NCI-H82 (cell line): ENCODE measurements around the gene MRPL37.
"Not testable (repeated sequence)": the region's sequence is repeated elsewhere in the genome, so short reads cannot be mapped to it uniquely, and the experiment has no call there.

Source experiments
- DNase-seq: peaks from one replicate; lab custom pipeline; 2025; lab: John Stamatoyannopoulos, UW

Gene MRPL37

GRCh38 chr1:54199765-54200518 is at the start of gene MRPL37, which contains the start of gene CYB5RL:
MRPL37 (plus strand) TSS chr1:54200167; CDS start chr1:54200244, 77 bp downstream.
CYB5RL (minus strand) TSS chr1:54200030; CDS start chr1:54195616, 4,414 bp downstream.
- DNase-seq = peak; percentile 100

DNA sequence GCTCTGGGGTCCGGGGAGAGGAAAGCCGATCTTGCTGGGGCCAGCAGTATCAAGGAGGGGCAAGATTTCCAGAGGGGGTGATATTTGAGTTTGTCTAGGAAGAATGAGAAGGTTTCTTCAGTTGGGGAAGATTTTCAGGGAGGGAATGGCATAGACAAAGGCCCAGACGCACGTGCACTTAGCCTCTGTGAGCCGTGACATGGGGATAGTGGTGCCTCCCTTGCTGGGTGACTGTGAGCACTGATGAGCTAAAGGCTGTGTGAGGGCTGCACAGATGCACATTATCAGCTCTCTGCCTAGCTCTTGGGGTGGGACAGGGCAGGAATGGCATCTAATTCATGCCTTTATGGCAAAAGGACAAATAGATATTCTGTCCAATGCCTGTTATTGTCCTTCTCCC is 49.0 kb upstream of the MRPL37 start:
- no peak for DNase-seq

DNA sequence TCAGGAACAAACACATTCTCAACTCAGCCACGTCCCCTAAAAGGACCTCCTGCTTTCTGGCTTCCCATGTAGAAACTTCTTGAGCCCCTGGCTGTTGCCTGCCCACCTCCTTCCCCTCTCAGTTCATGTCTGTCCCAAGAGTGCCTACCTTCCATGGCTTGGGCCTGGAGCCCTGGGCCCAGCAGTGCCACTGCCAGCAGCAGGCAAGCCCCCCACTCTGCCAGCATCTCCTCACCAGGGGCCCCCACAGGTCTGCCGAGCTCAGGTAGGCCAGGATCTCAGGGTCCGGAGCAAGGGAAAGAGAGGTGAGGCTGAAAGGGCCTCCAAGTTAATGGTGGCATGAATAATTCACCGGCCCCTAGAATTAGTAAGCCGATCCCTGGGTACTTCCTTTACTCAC is 47.3 kb upstream of the MRPL37 start, which contains the start of gene CDCP2:
TSS of gene CDCP2 (minus strand) at position 305 of the 400 bp plus-strand sequence. CDS start at position 227, 78 bp downstream.
- no peak for DNase-seq

- DNase-seq = peak; percentile 82
Observed at GRCh38 chr1:54153535-54154439, 46.2 kb upstream of the MRPL37 start.

DNA sequence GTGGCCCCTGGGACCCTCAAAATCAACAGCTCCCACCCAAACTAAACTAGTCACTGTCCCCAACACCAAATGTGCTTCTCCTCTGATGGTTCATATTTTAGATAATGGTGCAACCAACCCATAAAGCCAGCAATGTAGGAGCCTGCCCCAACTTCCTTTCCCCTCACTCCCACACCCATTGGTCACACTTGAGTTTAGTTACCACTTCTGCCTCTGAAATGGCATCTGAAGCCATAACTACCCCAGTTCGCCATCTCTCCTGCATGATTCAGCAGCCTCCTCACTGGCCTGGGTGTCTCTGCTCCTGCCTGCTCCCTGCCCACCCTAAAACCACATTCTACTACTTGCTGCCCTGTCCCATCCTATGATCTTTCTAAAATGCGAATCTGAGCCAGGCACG is 43.8 kb upstream of the MRPL37 start:
- DNase-seq = no peak

GRCh38 chr1:54156986-54157385 is 43.0 kb upstream of the MRPL37 start:
- no peak for DNase-seq

DNA sequence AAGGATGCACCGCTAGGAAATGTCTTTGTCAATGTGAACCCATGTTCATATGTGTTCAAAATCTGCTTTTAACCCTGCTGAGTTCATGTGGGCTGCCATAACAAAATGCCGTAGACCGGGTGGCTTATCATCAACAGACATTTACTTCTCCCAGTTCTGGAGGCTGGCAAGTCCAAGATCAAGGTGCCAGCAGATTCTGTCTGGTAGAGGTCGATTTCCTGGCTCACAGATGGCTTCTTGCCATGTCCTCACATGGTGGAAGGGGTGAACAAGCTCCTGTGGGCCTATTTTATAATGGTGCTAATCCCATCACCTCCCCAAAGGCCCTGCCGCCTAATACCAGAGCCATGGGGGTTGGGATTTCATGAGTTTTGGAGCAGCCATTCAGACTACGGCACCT is 42.6 kb upstream of the MRPL37 start:
- DNase-seq = peak; percentile 32

DNA sequence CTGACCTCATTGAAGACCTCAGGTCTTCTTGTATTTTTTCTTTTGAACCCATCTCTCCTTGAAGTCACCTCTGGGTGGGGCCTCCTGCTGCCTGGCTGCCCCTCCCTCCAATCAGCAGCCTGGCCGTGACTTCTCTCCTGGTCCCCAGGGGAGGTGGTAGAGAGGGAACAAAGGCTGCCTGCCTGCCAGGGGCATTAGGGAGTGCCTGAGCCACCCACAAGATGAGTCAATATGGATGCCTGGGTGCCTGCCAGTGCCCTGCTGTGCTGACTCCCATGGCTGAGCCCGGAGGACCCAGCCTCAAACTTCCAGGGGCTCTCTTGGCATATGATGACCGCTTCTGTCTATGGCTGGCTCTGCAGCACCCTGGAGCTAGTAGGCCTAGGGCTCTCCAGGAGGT is 41.9 kb upstream of the MRPL37 start:
- DNase-seq = no peak

DNA sequence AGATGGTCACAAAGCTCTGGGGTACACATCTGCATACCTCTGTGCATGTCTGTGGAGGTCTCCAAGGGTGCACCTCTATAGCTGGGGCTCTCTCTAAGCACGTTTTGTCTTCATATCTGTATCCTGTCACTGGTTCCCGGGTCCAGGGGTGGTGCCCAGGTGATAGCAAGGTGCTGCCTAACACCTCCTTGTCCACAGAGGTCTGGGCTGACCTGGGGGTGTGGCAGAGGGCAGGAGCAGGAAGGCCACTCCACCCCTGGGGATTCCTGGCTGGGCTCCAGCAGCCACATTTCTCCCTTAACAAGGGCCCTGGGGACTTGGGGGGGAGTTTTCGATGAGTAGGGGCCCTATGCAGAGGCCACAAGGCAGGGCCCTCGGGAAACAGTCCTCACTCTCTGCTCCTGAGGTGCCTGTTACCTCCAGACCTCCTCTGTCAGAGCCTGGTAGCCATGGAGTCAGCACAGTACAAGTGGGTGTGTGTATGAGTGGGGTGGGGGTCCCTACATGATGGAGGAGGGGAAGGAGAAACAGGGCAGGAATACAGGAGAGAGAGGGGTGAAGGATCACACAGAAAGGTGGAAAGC is 40.1 kb upstream of the MRPL37 start:
- no peak for DNase-seq

DNA sequence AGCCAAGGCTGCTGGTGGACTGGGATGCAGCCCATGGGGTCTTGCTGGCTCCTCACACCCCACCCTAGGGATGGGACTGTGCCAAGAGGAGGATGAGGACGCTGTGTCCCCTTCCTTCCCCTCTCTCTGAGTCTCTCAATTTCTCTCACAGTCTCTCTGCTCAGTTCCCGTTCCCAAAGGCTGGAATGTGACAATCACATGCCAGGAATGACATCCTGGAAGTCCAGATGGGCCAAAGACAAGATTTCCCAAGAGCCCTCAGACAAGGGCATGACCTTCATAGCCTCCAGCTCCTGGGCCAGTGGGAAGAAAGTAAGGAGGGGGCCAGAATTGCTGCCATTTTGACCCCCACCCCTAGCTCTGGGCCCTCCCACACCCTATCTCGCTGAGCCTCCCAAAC is 39.6 kb upstream of the MRPL37 start:
- no peak for DNase-seq

GRCh38 chr1:54161495-54162168 is 38.3 kb upstream of the MRPL37 start:
- no peak for DNase-seq

DNA sequence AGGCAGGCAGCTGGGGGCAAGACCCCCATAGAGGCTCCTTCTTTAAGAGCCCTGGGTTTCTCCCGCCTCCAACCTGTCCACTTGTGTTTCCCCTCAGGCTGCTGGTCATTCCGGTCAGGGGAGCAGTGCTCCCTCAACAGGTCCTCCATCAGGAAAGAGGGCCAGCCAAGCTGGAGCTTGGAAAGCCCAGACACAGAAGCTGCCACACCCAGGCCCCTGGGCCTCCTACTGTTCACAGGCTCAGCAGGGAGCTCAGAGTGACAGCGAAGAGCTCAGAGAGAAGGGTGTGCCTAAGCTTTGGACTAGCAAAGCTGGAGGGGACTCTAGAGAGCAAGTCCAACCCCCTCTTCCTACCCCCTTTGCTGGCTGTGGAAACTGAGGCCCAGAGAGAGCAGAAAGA is 36.9 kb upstream of the MRPL37 start:
- no peak for DNase-seq

- no peak for DNase-seq
Observed at GRCh38 chr1:54163573-54163972, 36.4 kb upstream of the MRPL37 start.

GRCh38 chr1:54165146-54165545 is 34.8 kb upstream of the MRPL37 start:
- DNase-seq = no peak

GRCh38 chr1:54166357-54166756 is 33.6 kb upstream of the MRPL37 start:
- DNase-seq = not testable (repeated sequence)

- DNase-seq = no peak
Observed at GRCh38 chr1:54167422-54168139, 32.4 kb upstream of the MRPL37 start.

DNA sequence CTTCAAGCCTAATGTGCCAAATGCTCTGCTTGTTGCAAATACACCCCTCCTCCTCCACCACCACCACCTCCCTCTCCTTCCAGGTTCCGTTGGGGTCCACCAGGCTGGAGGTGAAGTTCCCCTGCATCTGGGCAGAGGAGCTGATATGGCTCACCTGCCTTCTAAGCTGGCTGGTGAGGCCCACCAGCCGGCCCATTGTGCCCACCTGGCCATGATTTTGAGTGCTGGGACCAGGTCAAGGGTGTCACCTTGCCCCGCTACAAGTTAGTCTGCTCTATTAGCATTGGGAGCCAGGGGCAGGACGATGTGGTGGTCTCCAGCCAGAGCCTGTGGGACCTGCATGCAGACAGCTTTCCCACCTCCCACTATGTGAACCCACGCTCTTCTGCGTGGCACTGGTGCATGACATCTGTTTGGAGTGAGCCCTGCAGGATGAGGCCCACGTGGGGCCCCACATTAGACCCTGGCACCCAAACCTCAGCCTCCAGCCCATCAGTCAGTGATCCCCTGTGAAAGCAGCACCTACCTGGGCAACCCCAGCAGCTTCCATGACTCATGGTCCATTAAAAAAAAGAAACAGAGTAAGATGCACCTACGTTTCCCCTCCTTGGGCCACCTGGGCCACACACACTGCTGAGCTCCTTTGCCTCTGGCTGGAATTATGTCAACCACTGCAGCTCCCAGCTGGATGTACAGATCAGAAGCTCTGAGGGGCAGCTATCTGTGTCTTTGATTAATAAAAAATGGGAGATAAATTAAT is 31.6 kb upstream of the MRPL37 start:
- no peak for DNase-seq

GRCh38 chr1:54169068-54169467 is 30.9 kb upstream of the MRPL37 start:
- DNase-seq = no peak

GRCh38 chr1:54171016-54171415 is 29.0 kb upstream of the MRPL37 start:
- no peak for DNase-seq

DNA sequence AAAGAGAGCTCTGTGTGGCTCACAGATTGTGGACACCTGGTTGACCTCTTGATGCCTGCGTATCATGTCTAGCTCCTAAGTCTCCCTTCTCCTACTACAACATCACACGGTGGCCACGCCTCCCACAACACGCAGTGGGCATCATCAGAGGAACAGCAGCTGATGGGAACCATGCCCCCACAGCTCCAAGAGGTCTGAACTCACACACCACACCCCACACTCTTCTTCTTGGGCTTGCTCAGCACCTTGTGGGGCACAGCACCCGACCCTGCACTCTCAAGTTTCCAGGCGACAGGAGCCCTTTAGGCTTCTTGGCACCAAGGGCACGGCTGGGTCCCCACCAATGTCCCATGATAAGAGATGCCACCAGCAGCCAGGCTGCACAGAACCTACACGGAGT is 28.4 kb upstream of the MRPL37 start:
- DNase-seq = no peak
